PC-9 (cell line): ENCODE results near the gene SLC6A6.

ENCODE experiments used
- CTCF ChIP-seq: fragments of 200-600 bp; sonication (generic); conservative IDR thresholded peaks from 2 replicates; pipeline ENCODE4 v1.6.1; 2017; ENCODE audit warnings: mixed run types, antibody characterized with exemption, mild to moderate bottlenecking, moderate library complexity
- EZH2 ChIP-seq: fragments of 200-600 bp; sonication (generic); IDR thresholded peaks from 2 replicates; pipeline ENCODE4 v1.8.0; 2017; ENCODE audit warnings: antibody characterized with exemption, low read depth

- TF ChIP-seq CTCF (no peak), EZH2 (no peak)
Observed at GRCh38 chr3:14459787-14460186, 57.4 kb downstream of the SLC6A6 start.
